A172 (cell line): ENCODE results near the gene LGALS13. TPM values are rescaled to one million over a fixed set of nuclear protein-coding genes. Genes with fewer than 3 reads are reported as not detected.
"Not testable (repeated sequence)": the region's sequence is repeated elsewhere in the genome, so short reads cannot be mapped to it uniquely, and the experiment has no call there.

Experiments
- DNase-seq: peaks from one replicate; pipeline ENCODE4 v3.0.0-alpha.2; 2015; ENCODE audit warnings: low spot score
- total RNA-seq: library from RNA; depleted of rRNA; stranded (reverse); fragments of >200 nt; shearing (Covaris generic); gene quantifications from 2 replicates; pipeline ENCODE4 v1.2.3, GENCODE V29; 2014; rRNA removed

Gene LGALS13
- total RNA-seq, 1 experiment from 2014 or later, result not detected

DNA sequence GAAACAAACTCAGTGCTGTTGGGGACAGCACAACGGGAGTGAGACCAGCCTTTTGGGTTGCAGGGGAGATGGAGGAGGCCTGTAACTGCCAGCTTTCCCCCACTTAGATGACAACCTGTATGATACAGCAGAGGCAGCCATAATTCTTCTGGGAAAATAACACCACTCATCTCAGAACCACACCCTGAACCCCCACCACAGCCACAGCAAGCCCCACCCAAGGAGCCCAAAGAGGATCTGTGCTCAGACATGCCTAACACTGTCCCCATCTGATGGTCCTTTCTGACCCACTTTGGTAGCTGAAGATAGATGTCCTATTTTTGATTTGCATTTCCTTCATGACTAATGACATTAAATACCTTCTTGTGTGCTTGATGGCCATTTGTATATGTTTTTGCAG, 15.4 kb downstream of the LGALS13 start:
- no peak for DNase-seq

DNA sequence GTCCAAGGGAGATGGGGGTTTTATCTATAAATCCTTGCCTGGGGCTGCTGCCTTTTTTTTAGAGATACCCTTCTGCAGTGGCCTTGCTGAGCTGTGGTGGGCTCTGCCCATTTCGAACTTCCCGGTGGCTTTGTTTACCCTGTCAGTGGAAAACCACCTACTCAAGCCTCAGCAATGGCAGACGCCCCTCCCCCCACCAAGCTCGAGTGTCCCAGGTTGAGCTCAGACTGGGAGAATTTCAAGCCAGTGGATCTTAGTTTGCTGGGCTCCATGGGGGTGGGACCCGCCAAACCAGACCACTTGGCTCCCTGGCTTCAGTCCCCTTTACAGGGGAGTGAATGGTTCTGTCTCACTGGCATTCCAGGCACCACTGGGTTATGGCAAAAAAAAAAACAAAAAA, 21.6 kb downstream of the LGALS13 start:
- no peak for DNase-seq

DNA sequence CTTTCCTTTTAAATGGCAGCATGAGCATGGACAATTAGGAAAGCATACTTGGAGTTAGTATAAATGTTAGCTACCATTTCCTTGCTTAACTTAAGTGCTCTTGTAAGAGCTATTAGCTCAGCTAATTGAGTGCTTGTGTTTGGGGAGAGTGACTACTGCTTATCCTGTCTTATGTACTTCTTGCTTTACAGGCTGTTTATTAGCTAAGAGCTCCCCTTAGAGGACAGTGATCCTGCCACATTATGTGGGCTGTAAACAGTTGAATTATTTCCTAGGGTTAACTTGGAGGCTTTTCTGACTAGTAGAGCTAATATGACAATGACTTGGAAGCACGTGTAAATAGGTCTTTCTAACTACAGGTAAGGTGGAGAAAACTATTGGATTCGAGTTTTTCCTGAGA, 25.3 kb downstream of the LGALS13 start:
- DNase-seq, result not testable (repeated sequence)

DNA sequence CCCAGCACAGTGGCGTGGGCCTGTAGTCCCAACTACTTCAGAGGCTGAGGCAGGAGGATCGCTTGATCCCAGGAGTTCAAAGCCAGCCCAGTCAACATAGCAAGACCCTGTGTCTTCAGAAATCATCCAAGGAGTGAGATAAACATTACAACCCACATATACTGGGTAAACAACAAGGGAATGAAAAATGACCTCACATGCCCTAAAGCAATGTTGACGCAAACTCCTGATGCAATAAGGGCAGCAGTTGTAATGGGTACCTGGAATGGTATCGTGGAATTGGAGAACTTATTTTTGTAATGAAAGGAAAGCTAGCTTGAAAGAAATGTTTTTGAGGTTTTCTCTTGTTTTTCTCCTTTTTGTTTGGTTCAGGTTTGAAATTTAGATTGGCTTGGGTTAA, 28.9 kb downstream of the LGALS13 start:
- DNase-seq, result no peak

DNA sequence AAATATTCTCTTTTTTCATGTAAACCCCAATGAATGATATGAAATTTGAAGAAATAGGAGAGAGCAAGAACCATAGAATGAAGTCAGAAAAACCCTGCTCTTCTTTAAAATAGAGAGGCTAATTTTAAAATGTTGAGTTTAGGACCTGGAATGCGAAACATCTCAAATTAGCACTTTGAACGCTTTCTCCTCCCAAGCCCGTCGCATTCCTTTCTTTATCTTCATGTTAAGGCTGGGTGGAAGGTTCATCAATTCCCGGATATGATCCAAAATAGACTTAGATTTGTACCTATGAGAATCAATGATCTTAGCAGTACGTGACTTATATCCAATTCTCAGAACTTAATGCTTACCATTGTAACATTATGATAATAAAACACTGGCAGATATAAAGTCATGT, 29.3 kb downstream of the LGALS13 start:
- no peak for DNase-seq

DNA sequence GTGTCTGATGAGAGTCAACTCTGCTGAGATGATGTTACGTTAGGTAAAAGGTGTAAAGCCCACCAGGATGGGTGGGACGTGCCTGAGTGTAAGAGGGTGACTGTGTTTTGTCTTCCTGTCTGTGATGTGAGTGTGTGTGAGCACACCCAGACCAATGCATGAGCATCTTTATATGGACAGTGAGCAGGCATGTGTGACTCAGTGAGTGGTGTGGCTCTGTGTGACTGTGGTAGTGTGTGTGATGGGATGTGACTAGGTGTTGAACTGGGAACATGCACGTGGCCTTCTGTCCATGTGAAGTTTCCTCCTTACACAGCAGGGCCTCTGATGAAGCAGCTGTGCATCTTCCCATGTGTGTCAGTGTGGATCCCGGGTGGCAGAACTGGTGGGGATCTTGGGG, 35.6 kb downstream of the LGALS13 start:
- no peak for DNase-seq

DNA sequence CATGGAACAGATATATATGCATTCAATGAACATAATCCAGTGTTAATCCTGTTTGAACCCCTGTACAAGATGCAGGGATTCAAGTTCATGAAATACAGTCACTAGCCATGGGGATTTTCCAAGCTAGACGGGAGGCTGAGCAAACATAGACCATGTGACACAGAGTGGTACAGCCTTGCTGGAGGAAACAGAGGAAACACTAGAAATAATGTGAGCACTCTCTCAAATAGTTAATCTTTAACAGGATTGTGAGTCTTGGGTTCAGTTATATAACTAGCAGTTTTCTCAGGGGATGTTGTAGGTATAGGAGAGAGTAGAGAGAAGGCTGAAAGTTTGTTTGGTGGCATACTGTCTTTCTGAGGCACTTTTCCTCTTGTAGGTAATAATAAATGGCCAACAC, 39.4 kb downstream of the LGALS13 start:
- no peak for DNase-seq

DNA sequence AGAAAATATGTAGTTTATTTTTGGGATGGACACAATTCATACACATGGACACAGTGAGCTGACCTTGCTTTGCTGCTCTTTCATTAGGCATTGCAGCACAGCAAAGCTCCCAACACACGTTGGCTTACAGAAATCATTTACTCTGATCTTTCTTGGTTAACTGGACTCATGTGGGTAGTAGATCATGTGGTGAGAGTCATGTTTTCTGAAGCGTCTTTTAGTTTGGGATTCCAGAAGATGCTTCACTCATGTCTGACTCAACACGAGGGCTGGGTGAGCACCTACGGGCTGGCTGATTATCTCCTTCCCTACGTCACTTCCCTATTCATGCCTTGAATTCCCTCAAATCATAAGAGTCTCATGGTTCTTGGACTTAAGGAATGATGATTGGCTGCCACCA, 41.3 kb downstream of the LGALS13 start:
- DNase-seq, result no peak

DNA sequence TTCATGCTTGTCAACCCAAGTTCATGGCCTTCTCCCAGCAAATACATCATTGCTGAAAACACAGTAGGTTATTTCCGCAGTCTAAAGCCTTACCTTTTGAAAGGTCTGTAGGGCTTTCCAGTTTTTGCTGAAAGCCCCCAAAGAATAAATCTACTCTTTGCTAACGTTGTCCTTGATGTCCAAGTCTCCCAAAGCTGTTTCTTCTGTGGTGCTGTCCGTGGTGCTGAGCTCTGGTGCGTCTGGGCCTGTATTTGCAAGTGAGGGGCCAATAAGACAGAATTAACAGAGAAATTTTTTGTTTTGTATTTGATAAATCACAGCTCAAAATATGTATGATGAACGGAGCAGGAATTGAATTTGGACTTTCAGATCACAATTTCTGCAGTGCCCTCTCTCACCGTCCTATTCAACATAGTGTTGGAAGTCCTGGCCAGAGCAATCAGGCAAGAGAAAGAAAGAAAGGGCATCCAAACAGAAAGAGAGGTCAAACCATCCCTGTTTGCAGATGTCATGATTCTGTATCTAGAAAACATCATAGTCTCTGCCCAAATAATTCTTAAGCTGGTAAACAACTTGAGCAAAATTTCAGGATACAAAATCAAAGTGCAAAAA, 43.6 kb downstream of the LGALS13 start:
- DNase-seq, result peak; percentile 7

DNA sequence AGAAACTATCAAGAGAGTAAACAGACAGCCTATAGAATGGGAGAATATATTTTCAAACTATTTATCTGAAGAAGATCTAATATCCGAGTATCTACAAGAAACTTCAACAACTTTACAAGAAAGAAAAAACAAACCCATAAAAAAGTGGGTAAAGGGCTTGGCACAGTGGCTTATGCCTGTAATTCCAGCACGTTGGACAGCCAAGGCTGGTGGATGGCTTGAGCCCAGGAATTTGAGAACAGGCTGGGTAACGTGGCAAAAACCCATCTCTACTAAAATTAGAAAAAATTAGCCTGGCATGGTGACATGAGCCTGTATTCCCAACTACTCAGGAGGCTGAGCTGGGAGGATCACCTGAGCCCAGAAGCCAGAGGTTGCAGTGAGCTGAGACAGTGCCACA, 45.6 kb downstream of the LGALS13 start:
- no peak for DNase-seq

DNA sequence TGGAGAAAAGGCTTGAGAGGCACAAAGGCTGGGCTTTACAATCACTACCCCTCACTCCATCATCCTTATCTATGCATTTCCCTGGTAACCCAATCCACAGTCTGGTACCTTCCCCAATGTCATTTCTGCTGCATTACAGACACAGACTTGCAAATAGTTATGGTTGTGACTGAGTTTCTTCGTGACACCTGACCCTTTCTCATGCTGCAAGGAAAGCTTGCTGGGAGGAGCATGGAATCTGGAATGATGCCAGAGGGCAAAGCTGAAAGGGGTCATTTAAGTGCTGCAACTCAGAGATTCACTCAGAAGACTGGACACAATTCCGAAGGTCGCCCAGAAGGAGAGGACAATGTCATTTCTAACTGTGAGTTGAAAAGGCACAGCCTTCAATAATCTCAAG, 53.3 kb downstream of the LGALS13 start, which contains the start of gene LGALS16:
Gene LGALS16, plus strand, starts transcription at position 301 of the 400 bp plus-strand sequence. Its CDS starts 49 bp downstream, at position 350.
- no peak for DNase-seq

Other genes starting within 250 kb of the LGALS13 start
- gene PAF1, start 211.4 kb upstream of the LGALS13 start, total RNA-seq, result 55.3 and 69.9 TPM in 2 replicates
- gene MED29, start 211.1 kb upstream of the LGALS13 start, total RNA-seq, result 20.9 and 24.7 TPM in 2 replicates
- gene ZFP36, start 195.7 kb upstream of the LGALS13 start, total RNA-seq, result 0.50 and 1.5 TPM in 2 replicates
- 11.4 and 17.3 TPM in 2 replicates for gene PLEKHG2, start 189.9 kb upstream of the LGALS13 start, total RNA-seq
- 145 and 262 TPM in 2 replicates for gene RPS16, start 166.6 kb upstream of the LGALS13 start, total RNA-seq
- gene SUPT5H, start 156.9 kb upstream of the LGALS13 start, total RNA-seq, result 101 and 116 TPM in 2 replicates
- 116 and 127 TPM in 2 replicates for gene TIMM50, start 121.7 kb upstream of the LGALS13 start, total RNA-seq
- not detected in 2 replicates for gene DLL3, start 103.6 kb upstream of the LGALS13 start, total RNA-seq
- gene SELENOV, start 87.4 kb upstream of the LGALS13 start, total RNA-seq, result not detected in 2 replicates
- gene EID2B, start 69.7 kb upstream of the LGALS13 start, total RNA-seq, result 9.4 and 15.8 TPM in 2 replicates
- 29.3 and 34.2 TPM in 2 replicates for gene EID2, start 62.4 kb upstream of the LGALS13 start, total RNA-seq
- not detected in 2 replicates for gene LGALS16, start 53.4 kb downstream of the LGALS13 start, total RNA-seq
- gene LGALS14, start 102.0 kb downstream of the LGALS13 start, total RNA-seq, result not detected in 2 replicates
- not detected in 2 replicates for gene CLC, start 135.5 kb downstream of the LGALS13 start, total RNA-seq
- gene LEUTX, start 176.3 kb downstream of the LGALS13 start, total RNA-seq, result not detected in 2 replicates
- gene DYRK1B, start 231.6 kb downstream of the LGALS13 start, total RNA-seq, result 12.5 and 13.0 TPM in 2 replicates
- gene FBL, start 243.9 kb downstream of the LGALS13 start, total RNA-seq, result 168 and 192 TPM in 2 replicates